GDM1 (cell line): ENCODE results near the gene UNC13B.
"Not testable (repeated sequence)": the region's sequence is repeated elsewhere in the genome, so short reads cannot be mapped to it uniquely, and the experiment has no call there.

Experiments used
- DNase-seq: peaks from one replicate; lab custom pipeline; 2025; lab: John Stamatoyannopoulos, UW

The UNC13B gene

DNA sequence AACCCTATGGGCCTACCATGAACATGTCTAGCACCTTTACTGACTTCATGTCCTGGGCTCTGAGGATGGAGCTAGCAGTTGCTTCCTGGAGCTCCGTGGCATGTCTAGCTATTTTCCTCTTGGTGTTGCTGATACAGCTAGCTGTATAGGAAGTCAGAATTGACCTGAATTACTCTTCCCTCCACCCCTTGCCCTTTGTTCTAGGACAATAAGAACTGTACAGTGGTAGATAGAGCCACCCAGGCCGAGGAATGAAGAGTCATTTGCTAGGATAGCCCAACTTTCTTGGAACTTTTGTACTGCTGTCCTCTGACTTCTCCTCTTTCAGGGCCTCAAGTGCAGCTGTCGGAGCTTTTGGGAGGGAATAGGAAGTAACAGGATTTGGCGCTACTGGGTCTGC, 218.2 kb downstream of the UNC13B start:
- no peak for DNase-seq

DNA sequence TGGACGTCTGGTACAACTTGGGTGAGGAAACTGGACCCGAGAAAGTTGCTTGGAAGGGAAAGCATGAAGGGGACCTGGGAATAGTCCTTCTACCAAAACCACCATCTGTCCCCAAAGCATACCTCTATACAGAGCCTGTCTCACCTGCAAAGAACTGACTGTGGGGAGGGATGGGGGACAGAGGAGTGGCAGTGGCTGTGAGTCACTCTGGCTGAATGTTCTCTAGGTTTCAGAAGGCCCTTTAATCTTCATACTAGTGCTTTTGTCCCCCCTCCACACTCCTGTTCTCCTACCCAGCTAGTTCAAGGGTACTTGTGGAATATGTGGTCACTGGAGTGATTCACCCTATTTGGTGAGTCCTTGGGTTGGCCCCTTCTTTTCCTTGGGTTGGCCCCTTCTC, 218.8 kb downstream of the UNC13B start:
- no peak for DNase-seq

DNA sequence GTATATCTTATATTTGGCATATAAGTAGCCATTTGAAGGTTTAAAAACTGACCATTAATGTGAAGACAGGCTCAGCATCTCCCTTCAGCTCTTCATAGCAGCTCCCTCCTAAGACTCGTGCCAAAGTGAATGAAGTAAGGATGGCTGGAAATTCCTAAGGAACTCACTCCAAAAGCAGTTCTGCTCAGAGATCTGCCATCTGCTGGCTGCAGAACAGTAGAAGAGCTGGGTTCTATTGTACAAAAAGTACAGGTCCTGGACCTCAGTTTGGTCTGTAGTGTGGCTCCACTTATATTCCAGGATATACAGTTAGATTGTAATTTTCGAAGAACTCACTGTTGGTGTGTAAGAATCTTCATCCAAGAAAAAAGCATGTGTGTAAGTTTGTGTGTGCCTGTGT, 223.2 kb downstream of the UNC13B start:
- DNase-seq = no peak

DNA sequence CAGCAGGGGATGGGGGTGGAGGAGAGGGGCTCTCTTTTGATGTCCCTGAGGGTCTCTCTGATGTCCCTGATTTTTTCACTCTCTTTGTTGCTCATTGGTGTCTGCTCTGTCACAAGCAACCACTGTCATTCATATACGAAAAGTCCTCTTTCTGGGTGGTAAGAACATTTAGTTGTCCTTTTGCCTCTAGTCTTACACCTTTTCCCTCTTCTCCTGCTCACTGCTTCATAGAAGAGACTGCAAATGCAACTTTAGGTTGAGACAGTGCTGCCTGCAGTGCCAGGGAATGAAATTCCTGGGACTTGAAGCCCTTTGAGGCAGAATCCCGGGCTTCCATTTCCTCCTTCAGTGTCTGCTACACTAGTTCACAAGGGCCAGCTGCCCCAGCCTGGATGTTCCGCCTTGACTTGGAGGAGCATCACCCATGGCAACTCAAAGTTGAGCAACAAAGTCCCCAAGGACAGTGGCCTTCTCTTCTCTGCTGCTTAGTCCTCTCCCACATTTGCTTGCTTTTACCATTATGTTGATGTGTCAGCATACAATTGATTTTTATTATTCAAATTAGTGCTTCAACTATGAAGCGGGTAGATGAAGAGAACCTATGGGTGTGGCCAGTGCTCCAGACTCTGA, 233.4 kb downstream of the UNC13B start:
- no peak for DNase-seq

DNA sequence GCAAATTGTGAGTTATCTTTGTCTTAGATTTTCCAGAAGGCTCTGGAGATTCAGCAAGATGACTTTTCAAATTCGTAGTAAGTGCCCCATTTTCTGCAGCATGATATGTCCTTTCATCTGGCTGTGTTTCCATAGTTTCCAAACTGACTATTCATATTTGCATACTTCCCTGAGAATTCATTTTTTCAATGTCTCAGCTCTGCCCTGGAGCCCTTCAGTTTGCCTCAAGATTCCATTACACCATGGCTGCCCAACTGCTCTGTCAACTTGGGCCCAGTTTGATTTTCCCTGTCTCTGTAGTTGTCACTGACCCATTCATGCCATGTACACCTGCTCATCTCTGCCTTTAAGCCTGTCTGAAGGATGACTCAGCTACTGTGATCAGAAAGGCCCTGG, 233.9 kb downstream of the UNC13B start:
- DNase-seq = no peak

DNA sequence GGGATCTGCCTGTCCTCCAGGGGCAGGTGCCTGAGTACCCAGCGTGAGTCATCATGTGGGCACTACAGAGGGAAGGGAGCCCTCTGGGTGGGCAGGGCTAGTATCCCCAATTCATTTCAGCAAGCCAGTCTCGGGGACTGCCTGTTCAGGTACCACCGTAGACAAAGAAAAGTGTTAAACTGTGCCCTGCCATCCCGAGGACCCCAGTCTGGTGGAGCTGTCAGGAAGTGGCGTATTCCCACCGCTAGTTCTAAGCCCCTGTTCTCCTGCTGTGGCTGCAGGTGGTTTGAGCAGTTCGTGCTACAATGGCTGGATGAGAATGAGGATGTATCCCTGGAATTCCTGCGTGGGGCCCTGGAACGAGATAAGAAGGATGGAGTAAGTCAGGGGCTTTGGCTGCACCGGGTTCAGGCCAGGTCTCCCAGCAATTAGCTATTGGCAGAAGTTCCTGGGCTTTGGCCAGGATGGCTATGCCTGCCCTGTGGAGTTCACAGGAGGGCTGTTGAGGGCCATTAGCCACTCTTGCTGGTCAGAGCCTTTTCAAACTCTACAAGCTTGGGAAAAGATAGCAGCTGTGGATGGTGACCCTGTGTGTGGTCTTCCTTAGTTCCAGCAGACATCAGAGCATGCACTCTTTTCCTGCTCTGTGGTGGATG, 234.9 kb downstream of the UNC13B start:
- DNase-seq = no peak

DNA sequence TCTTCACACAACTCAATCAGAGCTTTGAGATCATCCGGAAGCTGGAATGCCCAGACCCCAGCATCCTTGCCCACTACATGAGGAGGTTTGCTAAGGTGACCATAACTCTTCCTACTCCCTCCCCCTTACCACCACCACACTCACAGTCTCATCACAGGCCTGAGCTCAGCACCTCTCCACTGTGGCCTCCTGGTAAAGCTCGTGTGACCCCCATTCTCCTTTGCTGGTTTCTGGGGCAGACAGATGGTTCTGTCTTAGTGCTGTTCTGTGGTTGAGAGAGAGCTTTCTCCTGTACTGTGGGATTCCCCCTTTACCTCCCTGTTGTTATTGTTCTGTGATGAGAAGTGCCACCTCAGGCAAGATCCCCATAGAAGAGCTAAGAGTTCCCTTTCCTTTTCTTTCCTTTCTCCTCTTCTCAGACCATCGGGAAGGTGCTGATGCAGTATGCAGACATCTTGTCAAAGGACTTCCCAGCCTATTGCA, 235.4 kb downstream of the UNC13B start:
- DNase-seq = no peak

DNA sequence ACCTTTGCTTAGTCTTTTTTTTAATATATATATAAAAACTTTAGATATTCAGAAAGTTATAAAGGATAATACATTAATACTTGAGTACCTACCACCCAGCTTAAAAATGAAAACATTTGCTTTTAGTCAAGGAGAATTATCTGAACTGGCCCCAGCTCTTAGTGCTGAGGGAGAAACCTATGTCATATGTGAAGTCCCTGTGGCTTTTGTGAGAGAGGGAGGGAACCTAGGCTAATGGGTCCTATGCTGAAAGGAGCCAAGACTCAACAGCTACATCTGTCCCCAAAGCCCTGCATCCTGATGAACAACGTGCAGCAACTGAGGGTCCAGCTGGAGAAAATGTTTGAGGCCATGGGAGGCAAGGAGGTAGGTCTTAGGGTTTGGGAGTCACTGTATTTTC, 236.1 kb downstream of the UNC13B start:
- no peak for DNase-seq

DNA sequence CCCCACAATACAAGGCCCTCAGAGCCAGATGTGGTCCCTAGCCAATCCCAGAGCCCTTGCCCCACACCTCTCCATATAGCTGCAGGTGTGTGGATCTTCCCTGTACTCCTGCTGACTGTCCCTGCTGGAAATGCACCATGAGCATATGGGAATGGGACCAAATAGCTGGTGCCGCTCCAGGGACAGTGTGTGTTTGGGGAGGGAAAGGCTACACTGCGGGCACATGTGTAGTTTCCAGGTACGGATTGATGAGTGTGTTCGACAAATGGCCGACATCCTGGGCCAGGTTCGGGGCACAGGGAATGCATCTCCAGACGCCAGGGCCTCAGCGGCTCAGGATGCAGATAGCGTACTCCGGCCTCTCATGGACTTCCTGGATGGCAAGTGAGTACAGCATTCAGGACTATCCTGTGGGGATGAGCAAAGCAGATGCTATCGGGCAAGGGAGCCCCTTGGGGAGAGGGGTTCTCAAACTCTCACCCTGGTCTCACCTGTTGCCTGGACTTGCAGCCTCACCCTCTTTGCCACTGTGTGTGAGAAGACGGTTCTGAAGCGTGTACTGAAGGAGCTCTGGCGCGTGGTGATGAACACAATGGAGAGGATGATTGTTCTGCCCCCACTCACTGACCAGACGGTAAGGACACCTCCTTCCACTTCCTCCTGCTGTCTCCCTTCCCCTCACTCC, 237.0 kb downstream of the UNC13B start:
- no peak for DNase-seq

DNA sequence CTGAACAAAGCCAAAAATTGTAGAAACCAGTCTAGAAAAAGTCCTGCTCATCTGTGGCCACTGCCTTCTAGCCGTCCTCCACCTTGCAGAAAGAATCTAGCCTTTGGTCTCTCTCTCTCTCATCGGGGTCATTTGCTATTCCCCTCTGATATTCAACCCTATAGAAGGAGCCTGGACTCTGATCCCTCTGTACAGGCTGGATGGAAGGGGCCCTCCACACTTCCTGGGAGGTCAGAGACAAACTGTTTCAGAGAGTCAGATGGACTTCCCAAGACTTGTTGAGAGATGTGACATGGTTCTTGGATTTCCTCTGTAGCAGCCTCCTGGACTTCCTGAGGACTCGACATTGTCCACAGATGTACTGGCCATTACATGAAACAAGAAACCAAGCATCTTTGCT, 243.1 kb downstream of the UNC13B start:
- no peak for DNase-seq

DNA sequence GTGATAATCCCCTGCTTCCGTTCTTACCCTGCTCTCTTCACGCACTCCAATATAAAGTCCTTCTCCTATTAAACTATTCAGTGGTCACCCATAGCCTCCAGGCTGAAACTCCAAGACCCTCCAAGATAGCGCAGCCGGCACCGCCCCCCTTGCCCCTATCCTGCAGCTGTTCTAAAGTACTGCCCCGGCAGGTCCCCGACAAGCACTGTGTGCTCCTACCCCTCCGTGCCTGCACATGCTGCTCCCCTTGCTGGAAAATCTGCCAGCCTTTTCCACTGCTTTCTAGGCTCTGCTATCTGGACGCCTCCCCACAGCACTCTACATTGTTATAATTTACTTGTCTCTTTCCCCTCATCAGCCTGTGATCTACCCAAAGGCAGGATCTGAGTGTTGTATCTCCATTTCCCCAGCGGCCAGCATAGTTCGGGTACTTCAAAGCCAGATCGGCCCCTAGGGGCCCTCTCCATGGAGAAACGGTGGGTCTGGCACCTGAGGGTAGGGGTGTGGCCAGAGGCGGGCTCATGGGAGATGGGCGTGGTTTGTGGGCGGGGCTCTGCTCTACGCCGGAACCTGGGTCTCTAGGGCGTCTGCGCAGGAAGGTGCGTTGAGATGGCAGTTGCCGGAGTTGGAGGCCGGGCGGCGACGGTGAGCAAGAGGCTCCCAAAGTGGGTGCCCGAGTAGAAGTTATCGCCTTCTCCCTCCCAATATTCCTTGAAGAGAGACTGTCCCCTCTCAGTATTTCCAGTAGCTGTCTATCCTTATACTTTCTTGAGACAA, 244.6 kb downstream of the UNC13B start:
- DNase-seq = no peak

DNA sequence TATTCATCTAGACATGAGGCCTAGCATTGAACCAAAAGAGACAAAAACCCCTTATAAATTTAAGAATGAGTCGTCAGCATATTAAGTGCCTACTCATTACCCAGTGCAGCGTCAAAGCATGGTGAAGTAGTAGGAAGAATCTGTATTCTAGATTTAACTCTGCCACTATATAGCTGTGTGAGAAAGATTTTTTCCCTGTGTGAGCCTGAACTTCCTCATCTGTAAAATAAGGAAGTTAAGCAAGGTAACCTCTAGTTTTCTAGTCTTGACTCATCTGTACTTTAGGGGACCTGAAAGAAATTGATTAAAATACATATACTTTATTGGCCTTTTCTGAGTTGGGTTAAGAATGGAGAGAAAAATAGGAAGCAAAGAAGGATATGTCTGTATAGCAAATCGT, 246.0 kb downstream of the UNC13B start:
- DNase-seq = no peak

DNA sequence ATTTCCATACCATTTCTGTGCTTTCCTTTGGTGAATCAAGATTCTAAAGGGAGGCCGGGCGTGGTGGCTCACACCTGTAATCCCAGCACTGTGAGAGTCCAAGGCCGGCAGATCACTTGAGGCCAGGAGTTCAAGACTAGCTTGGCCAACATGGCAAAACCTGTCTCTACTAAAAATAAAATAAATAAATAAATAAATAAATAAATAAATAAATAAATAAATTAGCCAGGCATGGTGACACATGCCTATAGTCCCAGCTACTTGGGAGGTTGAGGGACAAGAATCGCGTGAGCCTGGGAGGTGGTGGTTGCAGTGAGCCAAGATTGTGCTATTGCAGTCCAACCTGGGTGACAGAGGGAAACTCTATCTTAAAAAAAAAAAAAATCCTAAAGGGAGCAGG, 247.6 kb downstream of the UNC13B start:
- not testable (repeated sequence) for DNase-seq

DNA sequence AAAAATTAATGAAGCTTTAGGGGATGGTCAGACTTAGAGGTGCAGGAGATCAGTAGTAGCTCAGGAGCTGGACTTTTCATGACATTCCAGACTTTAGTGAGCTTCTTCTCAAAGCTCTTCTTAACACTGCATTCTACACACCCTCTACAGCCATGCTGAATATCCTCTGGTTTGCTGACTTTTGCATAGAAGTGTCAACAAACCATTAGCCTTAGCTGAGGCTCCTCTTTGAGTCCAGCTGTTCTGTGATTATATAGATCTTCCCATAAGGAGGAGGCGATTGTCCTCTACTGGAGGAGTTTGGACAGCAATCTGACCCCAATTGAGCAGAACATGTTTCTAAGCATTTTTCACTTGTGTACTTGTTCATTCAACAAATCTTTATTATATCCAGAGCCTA, 253.1 kb downstream of the UNC13B start:
- DNase-seq = no peak

DNA sequence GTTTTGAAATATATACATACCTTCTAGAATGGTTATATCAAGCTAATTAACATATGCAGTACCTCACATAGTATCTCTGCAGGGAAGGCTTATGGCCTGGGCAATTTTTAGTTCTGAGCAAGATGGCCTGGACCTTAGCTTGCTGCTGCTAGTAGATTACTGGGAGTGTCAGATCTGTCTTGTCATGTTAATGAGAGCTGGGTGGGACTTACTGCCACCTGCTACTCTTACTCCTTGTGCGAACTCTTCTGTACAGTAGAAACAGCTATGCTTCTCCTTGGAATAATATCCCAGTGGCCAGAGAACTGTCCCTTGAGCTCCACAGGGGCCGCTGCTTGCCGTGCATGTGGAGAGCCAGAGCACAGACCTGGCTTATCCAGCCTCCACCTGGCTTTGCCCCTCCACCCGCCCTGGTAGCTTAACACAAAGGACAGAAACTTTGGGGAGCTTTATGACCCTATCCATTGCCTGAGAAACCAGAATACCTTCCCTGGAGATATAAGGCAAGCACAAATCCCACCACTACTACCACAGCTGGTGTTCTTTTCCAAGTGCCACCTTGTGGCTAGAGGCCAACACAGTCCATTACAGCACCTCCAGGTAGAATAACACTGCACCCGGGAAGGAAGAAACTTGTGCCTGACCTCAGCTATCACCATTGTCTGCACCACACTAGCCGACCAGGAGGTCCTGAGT, 253.7 kb downstream of the UNC13B start:
- DNase-seq = no peak

DNA sequence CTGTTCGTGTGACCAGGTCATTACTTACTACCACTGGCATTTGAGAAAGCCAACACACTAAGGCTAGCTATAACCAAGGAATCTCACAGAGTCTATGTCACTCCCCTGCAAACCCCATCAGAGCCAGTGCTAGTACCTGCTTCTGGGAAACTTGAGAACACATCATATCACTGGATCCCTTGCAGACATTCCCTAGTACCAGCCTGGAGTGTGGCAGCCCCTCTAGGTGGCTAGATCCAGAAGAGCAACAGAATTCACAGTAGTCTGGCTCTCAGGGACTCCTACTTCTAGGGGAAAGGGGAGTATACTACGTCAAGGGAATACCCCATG, 254.3 kb downstream of the UNC13B start:
- no peak for DNase-seq

DNA sequence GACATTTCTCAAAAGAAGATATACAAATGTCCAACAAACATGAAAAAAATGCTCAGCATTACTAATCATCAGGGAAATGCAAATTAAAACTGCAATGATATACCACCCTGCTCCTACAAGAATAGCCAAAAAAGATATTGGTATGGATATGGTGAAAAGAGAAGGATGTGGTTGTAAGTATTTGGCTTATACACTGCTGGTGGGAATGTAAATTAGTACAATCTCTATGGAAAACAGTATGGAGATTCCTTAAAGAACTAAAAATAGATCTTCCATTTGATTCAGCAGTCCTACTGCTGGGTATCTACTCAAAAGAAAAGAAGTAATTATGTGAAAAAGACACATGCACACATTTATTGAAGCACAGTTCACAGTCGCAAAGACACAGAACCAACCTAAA, 260.5 kb downstream of the UNC13B start:
- no peak for DNase-seq

DNA sequence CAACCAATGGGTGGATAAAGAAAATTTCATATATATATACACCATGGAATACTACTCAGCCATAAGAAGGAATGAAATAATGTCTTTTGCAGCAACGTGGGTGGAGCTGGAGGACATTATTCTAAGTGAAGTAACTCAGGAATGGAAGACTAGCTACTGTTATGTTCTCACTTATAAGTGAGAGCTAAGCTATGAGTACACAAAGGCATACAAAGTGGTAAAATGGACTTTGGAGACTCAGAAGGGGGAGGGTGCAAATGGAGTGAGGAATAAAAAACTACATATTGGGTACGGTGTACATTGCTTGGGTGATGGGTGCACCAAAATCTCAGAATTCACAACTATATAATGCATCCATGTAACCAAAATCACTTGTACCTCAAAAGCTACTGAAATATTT, 260.9 kb downstream of the UNC13B start:
- DNase-seq = no peak

DNA sequence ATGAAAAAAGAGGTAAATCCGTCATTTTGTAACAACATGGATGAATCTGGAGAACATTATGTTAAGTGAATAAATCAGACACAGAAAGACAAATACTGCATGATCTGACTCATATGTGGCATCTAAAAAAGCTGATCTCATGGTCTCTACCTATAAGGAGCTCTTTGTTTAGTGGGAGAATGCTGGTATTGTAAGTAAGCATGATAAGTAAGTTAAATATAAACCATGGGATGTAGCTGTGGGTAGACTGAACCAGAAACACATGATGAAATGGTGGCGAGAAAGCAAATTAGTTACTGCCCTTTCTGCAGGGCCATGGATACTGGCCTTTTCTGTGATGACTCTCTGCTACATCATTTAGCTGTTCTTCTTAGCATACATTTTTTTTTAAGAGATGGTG, 261.7 kb downstream of the UNC13B start:
- DNase-seq = no peak

DNA sequence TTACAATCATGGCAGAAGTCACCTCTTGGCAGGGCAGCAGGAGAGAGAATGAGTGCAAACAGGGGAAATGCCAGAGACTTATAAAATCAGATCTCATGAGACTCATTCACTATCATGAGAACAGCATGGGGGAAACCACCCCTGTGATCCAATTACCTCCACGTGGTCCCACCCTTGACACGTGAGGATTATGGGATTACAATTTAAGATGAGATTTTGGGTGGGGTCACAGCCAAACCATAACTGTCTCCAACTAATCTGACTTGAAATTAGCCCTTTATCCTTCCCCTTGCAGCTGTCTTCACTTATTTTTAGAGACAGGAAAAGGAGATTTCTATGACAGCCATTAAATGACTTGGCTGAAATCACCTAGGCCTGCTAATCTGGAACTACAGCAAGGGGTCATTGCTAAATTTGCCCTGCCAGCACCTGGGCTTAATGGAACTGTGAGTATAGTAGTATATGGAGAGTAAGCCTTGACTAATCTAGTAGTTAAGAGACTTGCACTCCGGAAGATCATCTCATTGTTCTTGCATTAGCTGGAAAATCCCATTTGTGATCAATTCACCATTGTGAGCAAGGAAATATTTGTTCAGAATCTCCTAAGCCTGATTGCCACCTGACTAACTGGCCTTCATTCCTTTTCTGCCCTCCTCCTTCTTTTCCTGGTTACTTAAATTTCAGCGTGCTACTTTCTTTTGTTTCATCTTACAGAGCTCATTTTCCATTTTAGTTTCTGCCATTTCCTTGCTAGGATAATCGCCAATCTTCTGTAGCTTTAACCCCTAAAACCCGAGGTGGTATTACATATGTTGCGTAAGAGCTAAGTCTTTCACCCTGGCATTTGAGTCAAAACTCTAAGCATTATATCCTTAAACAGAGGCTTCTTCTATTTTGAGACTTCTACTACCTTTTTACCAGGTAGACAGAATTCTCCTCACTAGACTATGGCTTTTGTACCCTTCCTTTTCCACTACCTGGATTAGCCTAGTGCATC, 262.8 kb downstream of the UNC13B start:
- no peak for DNase-seq

DNA sequence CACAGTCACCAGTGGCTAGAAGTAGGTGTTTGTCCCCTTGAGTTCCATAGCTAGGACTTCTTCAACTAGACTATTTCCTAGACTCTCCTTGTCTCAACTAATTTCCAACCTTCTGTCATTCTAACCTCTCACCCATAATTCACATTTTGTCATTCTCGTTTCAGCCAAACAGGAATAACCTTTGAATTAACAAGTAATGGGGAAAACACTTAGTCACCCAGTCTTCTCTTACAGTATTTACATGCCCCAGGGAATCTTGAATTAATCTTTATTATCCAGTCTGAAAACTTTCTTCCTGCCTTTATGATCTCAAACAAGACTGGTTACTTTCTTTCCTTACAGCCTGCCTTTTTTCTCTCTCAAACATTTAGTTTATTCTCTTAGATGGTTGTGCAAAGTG, 264.8 kb downstream of the UNC13B start:
- no peak for DNase-seq
